HepG2 (cell line): Measurements from ENCODE around the gene USP5. TPM values are rescaled to one million over a fixed set of nuclear protein-coding genes. Genes with fewer than 3 reads are reported as not detected.

Source experiments
- ATAC-seq: fragments of 200-7000 bp; cut with Tn5 transposase; 3 replicates; pipeline ENCODE4 v1.9.1; 2020; ENCODE audit warnings: mild to moderate bottlenecking, moderate library complexity
- BruUV-seq: library from RNA; stranded (reverse); fragments of 400-500 nt; replicated peaks from 2 replicates; lab custom pipeline; 2021; lab: Mats Ljungman, UMichigan
- CTCF ChIA-PET: fragments of 300-600 bp; formaldehyde crosslinking; extraction: SDS; loops from one replicate; lab custom pipeline; 2021; ENCODE audit warnings: low total read pairs, inconsistent platforms, low intra/inter-chr PET ratio; lab: Yijun Ruan, JAX
- POLR2A ChIA-PET: fragments of 350-600 bp; sonication (Branson Sonifier 250); formaldehyde crosslinking; loops from one replicate; lab custom pipeline; 2020; ENCODE audit warnings: antibody characterized with exemption, inconsistent platforms; lab: Yijun Ruan, JAX
- DNase-seq: peaks from one replicate; pipeline ENCODE4 v3.0.0-alpha.2; 2015; ENCODE audit warnings: low spot score
- FAIRE-seq: peaks from 3 replicates; lab custom pipeline; 2011; peaks lifted over from hg19 to GRCh38; lab: Jason Lieb, UNC
- H2AFZ ChIP-seq: one replicate; pipeline ENCODE4 v1.6.1; 2011; ENCODE audit warnings: low read length, inconsistent platforms
- H3K27ac ChIP-seq: fragments of 300-600 bp; 3 replicates; pipeline ENCODE4 v1.8.0; 2011; ENCODE audit warnings: mixed run types, mild to moderate bottlenecking, mixed read lengths, low read length, inconsistent platforms; ENCODE audit not compliant: insufficient read depth; ENCODE audit errors: extremely low read length
- H3K27me3 ChIP-seq, 2 experiments: fragments of 200-600 bp in 1 of 2; 2 replicates in 1 of 2; 3 replicates in 1 of 2; pipeline versions ENCODE4 v1.6.0 to v1.8.0; 2011; ENCODE audit warnings: low read length in 2 of 2, mild to moderate bottlenecking in 2 of 2, moderate library complexity in 2 of 2, inconsistent platforms in 1 of 2; ENCODE audit not compliant: insufficient read depth in 2 of 2, control insufficient read depth in 1 of 2
- H3K36me3 ChIP-seq, 2 experiments: fragments of 200-600 bp in 1 of 2; replicated peaks in 1 of 2; 2 replicates in 1 of 2; 3 replicates in 1 of 2; pipeline versions ENCODE4 v1.5.1 to v1.8.0; 2011; ENCODE audit warnings: low read length in 2 of 2, inconsistent platforms in 1 of 2; ENCODE audit not compliant: insufficient read depth in 2 of 2, control insufficient read depth in 1 of 2
- H3K4me1 ChIP-seq: 2 replicates; pipeline ENCODE4 v1.5.1; 2012; ENCODE audit warnings: low read length, inconsistent platforms; ENCODE audit not compliant: insufficient read depth
- H3K4me2 ChIP-seq: 2 replicates; pipeline ENCODE4 v1.6.0; 2011; ENCODE audit warnings: low read depth, low read length, inconsistent platforms
- H3K4me3 ChIP-seq, 3 experiments: fragments of 200-600 bp in 1 of 3; sonication (generic), shearing (Covaris generic) in 1 of 3; replicated peaks in 1 of 3; 2 replicates each; pipeline ENCODE4 v1.5.1; 2011 to 2016; ENCODE audit warnings: low read length in 3 of 3, inconsistent platforms in 2 of 3, low read depth in 2 of 3, mild to moderate bottlenecking in 2 of 3, control low read depth in 1 of 3, mixed read lengths in 1 of 3; ENCODE audit not compliant: insufficient read depth in 1 of 3
- H3K79me2 ChIP-seq: one replicate; pipeline ENCODE4 v1.6.1; 2011; ENCODE audit warnings: low read length, inconsistent platforms; ENCODE audit not compliant: insufficient read depth
- H3K9ac ChIP-seq: 2 replicates; pipeline ENCODE4 v1.6.0; 2011; ENCODE audit warnings: mild to moderate bottlenecking, low read depth, low read length, inconsistent platforms; ENCODE audit not compliant: insufficient read depth
- H3K9me3 ChIP-seq: 2 replicates; pipeline ENCODE4 v1.5.1; 2012; ENCODE audit warnings: mild to moderate bottlenecking, low read length
- H4K20me1 ChIP-seq: 2 replicates; pipeline ENCODE4 v1.6.0; 2011; ENCODE audit warnings: inconsistent platforms, mild to moderate bottlenecking, low read length, moderate library complexity; ENCODE audit not compliant: insufficient read depth
- AGO2 ChIP-seq: fragments of 200-400 bp; formaldehyde crosslinking; optimal IDR thresholded peaks from 2 replicates; pipeline ENCODE3; 2017; ENCODE audit warnings: mild to moderate bottlenecking, low read depth, low read length, moderate library complexity
- HNRNPL ChIP-seq: fragments of 200-400 bp; formaldehyde crosslinking; IDR thresholded peaks from 2 replicates; pipeline ENCODE4 v1.6.1; 2017; ENCODE audit warnings: mild to moderate bottlenecking, low read depth, low read length
- MBD4 ChIP-seq: IDR thresholded peaks from 2 replicates; pipeline ENCODE4 v1.6.1; 2012; ENCODE audit warnings: low read length, inconsistent platforms, borderline replicate concordance
- MNT ChIP-seq: fragments of 450-650 bp; IDR thresholded peaks from 2 replicates; pipeline ENCODE4 v1.6.1; 2016
- RBFOX2 ChIP-seq: fragments of 200-400 bp; formaldehyde crosslinking; IDR thresholded peaks from 2 replicates; pipeline ENCODE4 v1.6.1; 2017; ENCODE audit warnings: low read depth, mild to moderate bottlenecking, low read length
- ZNF136 ChIP-seq: sonication (generic); formaldehyde crosslinking; IDR thresholded peaks from 2 replicates; pipeline ENCODE4 v1.8.1; 2022; ENCODE audit warnings: low read depth, mild to moderate bottlenecking, moderate library complexity, missing genetic modification reagents
- WGBS: methylation state at CpG from one replicate; pipeline ENCODE4 v1.1.6; 2017; ENCODE audit warnings: low lambda C conversion rate; 5-methylcytosine and 5-hydroxymethylcytosine counted together
- in situ Hi-C: cut with HindIII; loops from 2 replicates; pipeline ENCODE4 v1.10.0; 2017; ENCODE audit warnings: low pct_unique_long_range_greater_than_20kb; ENCODE audit not compliant: extremely low pct_ligation_motif_present
- intact Hi-C: fragments of 100-400 bp; cut with micrococcal nuclease; formaldehyde crosslinking; loops from one replicate; pipeline ENCODE4 v1.10.0; 2022; ENCODE audit not compliant: unreplicated experiment
- polyA plus RNA-seq, 8 experiments: library from polyadenylated mRNA; depleted of rRNA in 3 of 8; stranded (reverse) in 7 of 8; unstranded in 1 of 8; fragments of >200 nt; fragmentation: Illumina TruSeq in 4 of 8; extraction: Trizol in 4 of 8; gene quantifications; 2 replicates each; pipeline versions ENCODE4 v1.2.1 to v1.2.3, GENCODE V29; 2011 to 2016; ENCODE audit warnings: low read depth in 4 of 8, missing spikeins in 1 of 8, mixed read lengths in 1 of 8; ENCODE audit not compliant: insufficient read depth in 1 of 8
- total RNA-seq, 5 experiments: library from RNA; depleted of rRNA; stranded (reverse); fragments of >200 nt; fragmentation: Illumina TruSeq; extraction: Trizol; gene quantifications; 2 replicates each; pipeline ENCODE4 v1.2.3, GENCODE V29; 2016; ENCODE audit warnings: low read depth in 1 of 5

Gene USP5
- total and polyA plus RNA-seq, 2 of the 13 experiments (the other 11 are each of a cell fraction or from before 2014, with no cell fraction given) = 39.6 to 56.0 TPM

DNA sequence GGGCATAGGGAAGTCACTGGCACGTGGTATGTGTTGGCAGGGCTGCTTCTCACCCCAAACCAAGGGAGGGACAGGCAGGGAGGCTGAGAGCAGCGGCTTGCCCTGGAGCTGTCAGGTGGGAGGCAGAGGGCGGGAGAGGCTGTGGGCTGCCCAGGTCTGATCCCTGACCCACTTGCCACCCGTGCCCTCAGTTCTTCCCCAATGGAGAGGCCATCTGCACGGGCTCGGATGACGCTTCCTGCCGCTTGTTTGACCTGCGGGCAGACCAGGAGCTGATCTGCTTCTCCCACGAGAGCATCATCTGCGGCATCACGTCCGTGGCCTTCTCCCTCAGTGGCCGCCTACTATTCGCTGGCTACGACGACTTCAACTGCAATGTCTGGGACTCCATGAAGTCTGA lies 6.6 kb upstream of the USP5 start:
- H3K9me3 ChIP-seq = no peaks in the 10 kb centered on the region
- no peak overlapping the region for H2AFZ ChIP-seq
- ATAC-seq (no peak), DNase-seq (no peak), FAIRE-seq (no peak)
- H3K36me3 ChIP-seq = peaks cover 12 to 38% of the 10 kb centered on the region in 2 experiments
- WGBS = 91% methylated on average over 8 of the region's 17 CpGs
- no TSS peak for BruUV-seq
- in situ Hi-C loops = no loop called here
- no peak overlapping the region for H3K27ac ChIP-seq
- no peak overlapping the region for H3K4me3 ChIP-seq
- H3K27me3 ChIP-seq = no peaks in the 10 kb centered on the region
- peaks cover 9% of the 10 kb centered on the region for H3K79me2 ChIP-seq
- intact Hi-C loops = no loop called here
- H3K9ac ChIP-seq = no peak overlapping the region
- peak; percentile 76 for TF ChIP-seq AGO2
- 0 out of 2 replicates have a peak, but pooled peaks have one; percentile 5 for TF ChIP-seq HNRNPL
- no peak for TF ChIP-seq MBD4
- TF ChIP-seq RBFOX2 = 0 out of 2 replicates have a peak, but pooled peaks have one; percentile 22
- H3K4me2 ChIP-seq = no peak overlapping the region
- CTCF ChIA-PET = no interaction called here
- no peaks in the 10 kb centered on the region for H4K20me1 ChIP-seq
- peaks cover 12% of the 10 kb centered on the region for H3K4me1 ChIP-seq
- POLR2A ChIA-PET = no interaction called here

DNA sequence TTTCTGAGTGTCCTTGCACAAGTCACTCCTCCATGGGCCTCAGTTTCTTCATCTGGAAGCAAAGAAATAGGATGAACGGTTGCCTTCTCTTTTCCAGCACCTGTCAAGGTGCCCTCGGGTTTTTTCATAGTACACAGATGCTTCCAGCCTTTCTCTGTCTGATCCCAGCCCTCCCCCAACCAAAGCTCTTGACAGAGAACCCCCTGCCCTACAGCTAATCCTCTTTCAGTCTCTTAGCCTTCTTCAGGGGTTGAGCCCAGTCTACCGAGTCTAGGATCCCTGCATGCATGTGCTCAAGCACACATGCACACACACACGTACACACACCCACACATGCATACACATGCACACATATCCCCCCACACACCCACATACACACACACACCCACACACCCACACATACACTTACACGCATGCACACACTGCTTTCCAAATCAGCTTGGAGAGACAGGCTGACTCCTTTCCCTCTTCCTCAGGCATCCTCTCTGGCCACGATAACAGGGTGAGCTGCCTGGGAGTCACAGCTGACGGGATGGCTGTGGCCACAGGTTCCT lies 5.6 kb upstream of the USP5 start:
- BruUV-seq = no TSS peak
- no peak overlapping the region for H3K9ac ChIP-seq
- no peak overlapping the region for H3K4me2 ChIP-seq
- H3K27me3 ChIP-seq = no peaks in the 10 kb centered on the region
- intact Hi-C loops (no loop called here), in situ Hi-C loops (no loop called here)
- H4K20me1 ChIP-seq = no peaks in the 10 kb centered on the region
- peaks cover 16% of the 10 kb centered on the region for H3K4me1 ChIP-seq
- H3K27ac ChIP-seq = no peak overlapping the region
- H2AFZ ChIP-seq = no peak overlapping the region
- no peak for TF ChIP-seq ZNF136
- TF ChIP-seq MNT = peak; percentile 52
- whole genome bisulfite sequencing = 92% methylated on average over 7 of the region's 7 CpGs
- H3K36me3 ChIP-seq = peaks cover 12 to 38% of the 10 kb centered on the region in 2 experiments
- FAIRE-seq (no peak), ATAC-seq (no peak), DNase-seq (no peak)
- H3K9me3 ChIP-seq = no peaks in the 10 kb centered on the region
- CTCF ChIA-PET = no interaction called here
- no peak overlapping the region for H3K4me3 ChIP-seq
- H3K79me2 ChIP-seq = peaks cover 15% of the 10 kb centered on the region
- POLR2A ChIA-PET = no interaction called here
